ENCODE results near the gene GATA3.

GATA3 gene

GRCh38 chr10:8054494-8055407 is at the start of gene GATA3:
Gene GATA3, plus strand, starts transcription at chr10:8054688. Its CDS starts 968 bp downstream, at chr10:8055656.
- no peak for TF ChIP-seq GATA2 (IDR thresholded peaks at IDR 0.05; ENCODE audit: low read depth, low read length)
- no peak for TF ChIP-seq GATA3 (IDR thresholded peaks at IDR 0.05; ENCODE audit: low read depth, low read length)

GRCh38 chr10:8006274-8006999 is 48.1 kb upstream of the GATA3 start:
- TF ChIP-seq GATA3 (IDR thresholded peaks at IDR 0.05; ENCODE audit: low read depth, low read length) (no peak), GATA2 (IDR thresholded peaks at IDR 0.05; ENCODE audit: low read depth, low read length) (no peak)

DNA sequence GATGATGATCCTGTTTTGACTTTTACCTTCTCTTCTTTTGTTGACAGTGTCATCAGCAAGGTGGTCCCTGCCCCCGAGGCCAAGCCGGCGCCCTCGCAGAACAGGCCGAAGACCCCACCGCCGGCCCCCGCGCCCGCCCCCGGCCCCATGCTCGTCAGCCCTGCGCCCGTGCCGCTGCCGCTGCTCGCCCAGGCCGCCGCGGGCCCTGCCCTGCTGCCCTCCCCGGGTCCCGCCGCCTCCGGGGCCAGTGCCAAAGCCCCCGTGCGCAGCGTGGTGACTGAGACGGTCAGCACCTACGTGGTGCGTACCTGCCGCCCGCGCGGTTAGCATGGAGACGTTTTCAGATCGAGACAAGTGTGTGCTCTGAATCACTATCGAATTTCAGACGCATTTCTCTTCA is 45.5 kb upstream of the GATA3 start:
- TF ChIP-seq GATA2 (IDR thresholded peaks at IDR 0.05; ENCODE audit: low read depth, low read length) (no peak), GATA3 (IDR thresholded peaks at IDR 0.05; ENCODE audit: low read depth, low read length) (no peak)

DNA sequence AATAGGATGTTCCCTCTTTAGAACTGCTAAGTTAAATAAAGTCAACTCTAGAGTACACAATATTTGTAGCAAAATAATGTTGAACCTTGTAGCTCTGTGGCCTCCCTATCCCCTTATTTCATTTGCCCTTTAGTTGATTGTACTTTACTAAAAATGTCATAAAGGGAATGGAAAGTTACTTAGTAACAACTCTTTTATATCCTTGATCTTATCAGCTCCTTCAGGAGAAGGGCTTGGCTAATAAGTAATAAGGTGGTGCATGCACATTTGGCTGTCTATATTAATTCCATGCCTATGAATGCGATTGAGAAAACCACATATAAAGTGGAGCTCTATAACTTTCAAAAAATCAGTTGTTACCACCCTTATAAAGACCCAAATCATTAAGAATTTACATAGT is 41.5 kb upstream of the GATA3 start:
- TF ChIP-seq GATA2 (IDR thresholded peaks at IDR 0.05; ENCODE audit: low read depth, low read length), result no peak
- no peak for TF ChIP-seq GATA3 (IDR thresholded peaks at IDR 0.05; ENCODE audit: low read depth, low read length)

DNA sequence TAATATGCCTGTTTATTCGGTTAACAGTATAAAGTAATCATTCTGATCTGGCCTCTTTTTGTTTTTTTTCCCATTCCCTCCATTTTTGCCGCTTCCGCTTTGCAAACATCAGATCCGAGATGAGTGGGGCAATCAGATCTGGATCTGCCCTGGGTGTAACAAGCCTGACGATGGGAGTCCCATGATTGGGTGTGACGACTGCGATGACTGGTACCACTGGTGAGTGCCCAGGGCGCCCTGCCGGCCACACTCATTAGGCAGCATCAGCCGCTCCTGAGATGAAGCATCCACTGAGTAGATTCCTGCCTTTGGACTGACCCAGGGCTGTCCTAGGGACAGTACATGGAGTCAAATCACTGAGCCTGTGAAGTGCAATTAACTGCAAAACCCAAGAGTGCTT is 40.9 kb upstream of the GATA3 start:
- TF ChIP-seq GATA2 (IDR thresholded peaks at IDR 0.05; ENCODE audit: low read depth, low read length) (no peak), GATA3 (IDR thresholded peaks at IDR 0.05; ENCODE audit: low read depth, low read length) (no peak)

DNA sequence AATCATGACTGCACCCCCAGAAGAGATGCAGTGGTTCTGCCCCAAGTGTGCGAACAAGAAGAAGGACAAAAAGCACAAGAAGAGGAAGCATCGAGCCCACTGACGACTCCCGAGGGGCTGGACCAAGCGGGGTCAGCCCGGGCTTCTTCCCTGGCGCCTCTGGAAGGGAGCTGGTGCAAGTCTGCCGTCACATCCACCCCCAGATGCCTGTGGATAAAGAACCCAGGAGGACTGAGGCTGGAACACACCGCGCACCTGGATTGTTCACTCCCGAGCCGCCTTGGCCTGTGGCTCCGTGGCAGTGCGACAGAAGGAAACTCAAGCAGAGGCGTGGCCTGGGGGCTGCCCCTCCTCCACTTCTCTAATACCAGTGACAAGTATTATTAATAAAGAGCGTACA is 39.8 kb upstream of the GATA3 start:
- TF ChIP-seq GATA2 (IDR thresholded peaks at IDR 0.05; ENCODE audit: low read depth, low read length) (no peak), GATA3 (IDR thresholded peaks at IDR 0.05; ENCODE audit: low read depth, low read length) (no peak)

GRCh38 chr10:8017277-8017676 is 37.2 kb upstream of the GATA3 start:
- TF ChIP-seq GATA3 (IDR thresholded peaks at IDR 0.05; ENCODE audit: low read depth, low read length) (no peak), GATA2 (IDR thresholded peaks at IDR 0.05; ENCODE audit: low read depth, low read length) (no peak)

GRCh38 chr10:8023321-8023720 is 31.2 kb upstream of the GATA3 start:
- no peak for TF ChIP-seq GATA3 (IDR thresholded peaks at IDR 0.05; ENCODE audit: low read depth, low read length)
- TF ChIP-seq GATA2 (IDR thresholded peaks at IDR 0.05; ENCODE audit: low read depth, low read length), result no peak

DNA sequence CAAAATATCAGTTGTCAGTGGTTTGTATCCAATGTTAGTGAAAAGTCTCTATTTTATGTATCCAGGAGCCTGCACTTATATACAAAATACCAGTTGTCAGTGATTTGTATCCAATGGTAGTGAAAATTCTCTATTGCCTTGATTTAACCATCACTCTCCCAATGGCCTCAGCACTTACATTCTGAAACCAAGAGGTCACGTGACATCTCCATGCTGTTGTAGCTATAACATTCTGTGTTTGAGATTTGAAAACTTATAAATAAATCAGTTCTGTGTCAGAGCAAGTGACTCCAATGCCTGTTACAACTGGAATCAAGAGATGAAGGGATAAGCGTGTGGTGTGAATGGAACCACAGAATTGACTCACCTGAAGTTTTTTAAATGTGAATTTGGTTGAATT is 30.6 kb upstream of the GATA3 start:
- TF ChIP-seq GATA2 (IDR thresholded peaks at IDR 0.05; ENCODE audit: low read depth, low read length), result no peak
- TF ChIP-seq GATA3 (IDR thresholded peaks at IDR 0.05; ENCODE audit: low read depth, low read length), result no peak

- TF ChIP-seq GATA2 (IDR thresholded peaks at IDR 0.05; ENCODE audit: low read depth, low read length), result no peak
- no peak for TF ChIP-seq GATA3 (IDR thresholded peaks at IDR 0.05; ENCODE audit: low read depth, low read length)
Measured at GRCh38 chr10:8026349-8027259, 27.9 kb upstream of the GATA3 start.

DNA sequence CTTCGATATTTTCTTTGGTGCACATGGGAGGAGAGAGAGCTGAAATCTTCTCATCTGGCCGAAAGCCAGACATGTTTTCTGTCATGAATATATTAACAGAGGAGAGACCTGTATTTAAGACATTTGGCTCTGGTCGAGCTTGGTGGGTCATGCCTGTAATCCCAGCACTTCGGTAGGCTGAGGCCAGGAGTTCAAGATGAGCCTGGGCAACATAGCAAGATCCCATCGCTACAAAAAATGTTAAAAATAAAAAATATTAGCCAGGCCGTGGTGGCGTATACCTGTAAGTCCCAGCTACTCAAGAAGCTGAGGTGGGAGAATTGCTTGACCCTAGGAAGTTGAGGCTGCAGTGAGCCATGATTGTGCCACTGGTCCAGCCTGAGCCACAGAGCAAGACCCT is 21.9 kb upstream of the GATA3 start:
- TF ChIP-seq GATA2 (IDR thresholded peaks at IDR 0.05; ENCODE audit: low read depth, low read length), result no peak
- no peak for TF ChIP-seq GATA3 (IDR thresholded peaks at IDR 0.05; ENCODE audit: low read depth, low read length)

- TF ChIP-seq GATA3 (IDR thresholded peaks at IDR 0.05; ENCODE audit: low read depth, low read length) (no peak), GATA2 (IDR thresholded peaks at IDR 0.05; ENCODE audit: low read depth, low read length) (no peak)
Measured at GRCh38 chr10:8033812-8034465, 20.5 kb upstream of the GATA3 start.

DNA sequence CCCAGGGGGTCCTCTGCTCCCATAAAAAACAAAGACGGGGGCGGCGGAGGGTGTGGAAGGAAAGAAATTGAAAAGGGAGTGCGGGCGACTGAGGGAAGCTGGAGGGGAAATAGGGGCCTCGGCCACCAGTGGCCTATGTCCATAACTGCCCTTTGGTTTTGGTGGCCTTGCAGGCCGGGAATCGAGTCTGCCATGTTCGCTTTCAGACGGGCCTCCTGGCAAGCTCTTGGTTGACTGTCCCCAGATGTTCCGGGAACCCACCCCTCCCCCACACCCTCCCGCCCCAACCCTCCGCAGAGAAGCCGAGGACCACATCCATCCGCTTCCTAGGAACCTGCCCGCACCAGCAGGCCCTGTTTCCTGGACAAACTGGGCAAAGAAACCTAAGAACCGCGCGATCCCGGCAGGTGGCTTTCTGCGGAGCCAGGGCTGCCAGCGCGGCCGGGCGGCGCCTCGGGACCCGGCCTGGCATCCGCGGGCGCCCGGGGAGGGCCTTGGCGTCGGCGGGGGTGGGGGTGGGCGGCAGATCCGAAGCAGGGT is 20.0 kb upstream of the GATA3 start:
- no peak for TF ChIP-seq GATA3 (IDR thresholded peaks at IDR 0.05; ENCODE audit: low read depth, low read length)
- no peak for TF ChIP-seq GATA2 (IDR thresholded peaks at IDR 0.05; ENCODE audit: low read depth, low read length)
